Right lobe of liver (tissue), 6 donors: ENCODE data around the gene MFAP3. TPM values are rescaled to one million over a fixed set of nuclear protein-coding genes. Genes with fewer than 3 reads are reported as not detected.

Experiments
- ATAC-seq, 4 donors: fragments of 200-7000 bp; cut with Tn5 transposase; one replicate each; pipeline ENCODE4 v1.9.1; 2020; ENCODE audit warnings: mild to moderate bottlenecking in 4 of 4, moderate library complexity in 4 of 4
- DNase-seq, 3 donors: peaks; one replicate each; pipeline ENCODE4 v3.0.0-alpha.2; 2020
- H3K27ac ChIP-seq, 3 donors: fragments of 200-600 bp; one replicate each; pipeline ENCODE4 v1.8.0; 2022
- H3K27me3 ChIP-seq, 2 donors: fragments of 200-600 bp; one replicate each; pipeline ENCODE4 v1.8.0; 2022
- H3K36me3 ChIP-seq, 4 donors: fragments of 200-600 bp; sonication (generic) in 1 of 4; one replicate each; pipeline versions ENCODE4 v1.5.1 to v1.8.0; 2017 to 2022; ENCODE audit warnings: control low read depth in 1 of 4
- H3K4me1 ChIP-seq, 4 donors: fragments of 200-600 bp; sonication (generic) in 1 of 4; one replicate each; pipeline versions ENCODE4 v1.5.1 to v1.8.0; 2017 to 2022; ENCODE audit warnings: control low read depth in 1 of 4
- H3K4me3 ChIP-seq, 3 donors: fragments of 200-600 bp; one replicate each; pipeline ENCODE4 v1.8.0; 2022
- H3K9me3 ChIP-seq, 4 donors: fragments of 200-600 bp; sonication (generic) in 1 of 4; one replicate each; pipeline versions ENCODE4 v1.5.1 to v1.8.0; 2017 to 2022; ENCODE audit warnings: control low read depth in 1 of 4
- POLR2A ChIP-seq: fragments of 450-650 bp; IDR thresholded peaks from one replicate; pipeline ENCODE4 v1.6.1; 2017; ENCODE audit warnings: antibody characterized with exemption, mild to moderate bottlenecking
- WGBS: methylation state at CpG from one replicate; pipeline ENCODE4 v1.1.6; 2018; ENCODE audit warnings: low coverage, low lambda C conversion rate; ENCODE audit not compliant: insufficient coverage; ENCODE audit errors: missing lambda C conversion rate; 5-methylcytosine and 5-hydroxymethylcytosine counted together
- intact Hi-C, 2 donors: fragments of 100-400 bp; cut with DNase I; formaldehyde crosslinking; loops; one replicate each; pipeline versions ENCODE4 v1.11.2 to v1.14.1; 2022
- total RNA-seq, 6 experiments: library from RNA; depleted of rRNA in 2 of 6; stranded (reverse); fragments of >200 nt in 2 of 6; fragmentation: NEBNext Ultra II Directional in 3 of 6; extraction: Animal tissue kit (Norgen Biotek cat#: 25700) in 3 of 6; gene quantifications; one replicate each; pipeline versions ENCODE4 v1.1.0 to v1.2.4, GENCODE V29; 2016 to 2023
- TF ChIP-seq, protein P1 (sequence below), 4 donors: fragments of 200-600 bp in 3 of 4; fragments of 450-650 bp in 1 of 4; IDR thresholded peaks; one replicate each; pipeline versions ENCODE4 v1.5.1 to v1.8.0; 2016 to 2022; ENCODE audit warnings: antibody characterized with exemption in 4 of 4, mild to moderate bottlenecking in 2 of 4
- donor health status: DM: no; HTN: yes; CAD: no.
- donor health status: DM: no; HTN: no; CAD: no.
- donor health status: DM: no; HTN: no; CAD: no.
- donor health status: DM: no; HTN: yes; CAD: no.
- donor health status: DM: no; HTN: yes; CAD: no.

Gene MFAP3
- total RNA-seq, 6 experiments from 2014 or later: 14.8 to 29.8 (median 16.1) TPM

DNA sequence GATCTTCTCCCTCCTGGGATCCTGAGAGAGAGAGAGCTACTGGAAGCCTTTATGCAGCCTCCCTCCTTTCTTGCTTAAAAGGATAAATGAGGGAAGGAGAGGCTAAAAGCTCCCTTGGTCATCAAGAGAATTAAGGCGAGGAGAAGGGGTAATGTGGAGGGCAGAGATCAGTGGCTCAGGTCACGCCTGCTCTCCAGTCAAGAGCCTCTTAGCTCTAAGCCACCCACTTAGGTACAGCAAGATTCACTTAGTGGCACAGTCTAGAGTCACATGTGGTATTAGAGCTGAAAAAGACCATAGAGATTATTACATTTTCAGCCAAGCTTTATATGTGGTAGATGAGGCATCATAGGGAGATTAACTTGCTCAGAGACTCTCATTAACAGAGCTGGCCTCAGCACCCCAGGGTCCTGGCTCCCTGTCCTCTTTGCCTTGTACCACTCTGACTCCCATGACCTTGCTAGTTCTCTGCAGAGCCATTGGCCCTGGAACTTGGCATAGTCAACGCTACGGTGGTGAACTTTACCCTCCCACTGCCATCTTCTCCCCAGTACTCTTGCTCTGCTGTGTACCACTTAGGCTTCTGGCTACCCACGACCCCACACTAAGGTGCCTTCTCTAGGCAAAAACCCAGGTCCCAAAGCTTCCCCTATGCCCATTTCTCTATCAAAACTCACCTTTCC is 37.6 kb downstream of the MFAP3 start:
- WGBS: 54% methylated on average over 4 of the region's 5 CpGs
- Histone ChIP-seq H3K27me3 (no peaks in the 10 kb centered on the region), H3K27ac (no peak overlapping the region), H3K4me3 (no peak overlapping the region), H3K36me3 (no peaks in the 10 kb centered on the region), H3K9me3 (no peaks in the 10 kb centered on the region), H3K4me1 (peaks cover 0 to 29% (median 4%) of the 10 kb centered on the region in 4 donors)
- TF ChIP-seq POLR2A: no peak
- TF ChIP-seq, protein P1, sequence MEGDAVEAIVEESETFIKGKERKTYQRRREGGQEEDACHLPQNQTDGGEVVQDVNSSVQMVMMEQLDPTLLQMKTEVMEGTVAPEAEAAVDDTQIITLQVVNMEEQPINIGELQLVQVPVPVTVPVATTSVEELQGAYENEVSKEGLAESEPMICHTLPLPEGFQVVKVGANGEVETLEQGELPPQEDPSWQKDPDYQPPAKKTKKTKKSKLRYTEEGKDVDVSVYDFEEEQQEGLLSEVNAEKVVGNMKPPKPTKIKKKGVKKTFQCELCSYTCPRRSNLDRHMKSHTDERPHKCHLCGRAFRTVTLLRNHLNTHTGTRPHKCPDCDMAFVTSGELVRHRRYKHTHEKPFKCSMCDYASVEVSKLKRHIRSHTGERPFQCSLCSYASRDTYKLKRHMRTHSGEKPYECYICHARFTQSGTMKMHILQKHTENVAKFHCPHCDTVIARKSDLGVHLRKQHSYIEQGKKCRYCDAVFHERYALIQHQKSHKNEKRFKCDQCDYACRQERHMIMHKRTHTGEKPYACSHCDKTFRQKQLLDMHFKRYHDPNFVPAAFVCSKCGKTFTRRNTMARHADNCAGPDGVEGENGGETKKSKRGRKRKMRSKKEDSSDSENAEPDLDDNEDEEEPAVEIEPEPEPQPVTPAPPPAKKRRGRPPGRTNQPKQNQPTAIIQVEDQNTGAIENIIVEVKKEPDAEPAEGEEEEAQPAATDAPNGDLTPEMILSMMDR (IDR thresholded peaks at IDR 0.05): no peak
- DNase-seq: peak in 1 of 3 donors; percentile 51
- ATAC-seq: peak in 1 of 4 donors; percentile 41
- intact Hi-C loops: loop anchor here in 1 of 2 donors (10.0 kb wide), 1 partner anchor 328 kb away; no protein-coding TSS in a partner anchor

- peak; percentile 91 to 96 (median 94) for ATAC-seq
- Histone ChIP-seq H3K4me1 (peaks cover 0 to 29% (median 4%) of the 10 kb centered on the region in 4 donors), H3K36me3 (no peaks in the 10 kb centered on the region), H3K27ac (peak overlapping the region in 1 of 3 donors; percentile 10), H3K27me3 (no peaks in the 10 kb centered on the region), H3K9me3 (no peaks in the 10 kb centered on the region), H3K4me3 (no peak overlapping the region)
- DNase-seq: peak in 1 of 3 donors; percentile 74
- intact Hi-C loops: loop anchor here in 1 of 2 donors (10.0 kb wide), 1 partner anchor 327 kb away; no protein-coding TSS in a partner anchor
- 30% methylated on average over 1 of the region's 1 CpG for WGBS
- TF ChIP-seq, protein P1 (IDR thresholded peaks at IDR 0.05): no peak
- TF ChIP-seq POLR2A: no peak
Observed at GRCh38 chr5:154077696-154078095, 38.9 kb downstream of the MFAP3 start.

DNA sequence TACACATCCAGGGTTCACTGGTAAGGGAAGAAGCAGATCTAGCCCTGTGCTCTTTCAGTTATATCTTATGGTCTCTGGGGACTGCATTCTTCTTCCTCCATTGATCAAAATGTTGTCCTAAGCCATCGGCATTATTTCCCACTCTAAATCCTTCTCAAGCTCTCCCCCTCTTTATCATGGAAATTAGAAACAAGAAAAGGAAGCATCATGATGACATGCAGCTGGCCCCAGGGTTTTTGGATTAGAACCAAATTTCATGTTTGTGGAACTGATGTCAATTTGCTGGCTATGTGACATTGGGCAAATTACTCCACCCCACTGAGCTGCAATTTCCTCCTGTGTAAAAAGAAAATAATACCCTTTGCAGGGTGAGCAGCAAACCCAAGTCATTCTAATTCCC is 39.5 kb downstream of the MFAP3 start:
- no peaks in the 10 kb centered on the region for H3K9me3 ChIP-seq
- H3K36me3 ChIP-seq: no peaks in the 10 kb centered on the region
- peaks cover 0 to 29% (median 4%) of the 10 kb centered on the region in 4 donors for H3K4me1 ChIP-seq
- peak overlapping the region in 1 of 3 donors; percentile 10 for H3K27ac ChIP-seq
- no peak for TF ChIP-seq POLR2A
- TF ChIP-seq, protein P1 (IDR thresholded peaks at IDR 0.05): no peak
- H3K27me3 ChIP-seq: no peaks in the 10 kb centered on the region
- no peak overlapping the region for H3K4me3 ChIP-seq
- ATAC-seq (peak; percentile 53 to 83 (median 72)), DNase-seq (no peak)
- WGBS: 21% methylated on average over 1 of the region's 1 CpG
- intact Hi-C loops: loop anchor here in 1 of 2 donors (10.0 kb wide), 1 partner anchor 327 kb away; no protein-coding TSS in a partner anchor

DNA sequence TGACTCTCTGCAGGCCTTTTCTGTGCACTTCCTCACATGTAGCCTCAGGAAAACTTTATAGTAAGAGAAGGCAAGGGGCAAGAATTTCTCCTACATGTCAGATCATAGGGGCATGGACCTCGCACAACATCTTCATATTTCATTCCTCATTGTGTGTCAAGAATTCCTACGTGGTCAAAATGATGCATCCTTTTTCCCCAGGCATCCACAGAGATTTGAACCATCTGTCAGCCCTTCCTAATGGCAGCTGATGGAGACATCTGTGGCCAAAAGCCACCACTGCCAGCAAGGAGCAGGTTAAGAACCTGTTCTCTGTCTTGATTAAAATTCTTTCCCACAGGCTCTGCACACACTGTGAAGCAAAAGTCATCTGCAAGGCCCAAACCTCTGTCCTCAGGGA is 42.5 kb downstream of the MFAP3 start:
- WGBS: 58% methylated on average over 2 of the region's 2 CpGs
- no peak for ATAC-seq
- no peak for TF ChIP-seq POLR2A
- TF ChIP-seq, protein P1 (IDR thresholded peaks at IDR 0.05): no peak
- Histone ChIP-seq H3K4me3 (no peak overlapping the region), H3K4me1 (peaks cover 0 to 27% (median 4%) of the 10 kb centered on the region in 4 donors), H3K27ac (no peak overlapping the region), H3K36me3 (no peaks in the 10 kb centered on the region), H3K27me3 (no peaks in the 10 kb centered on the region), H3K9me3 (no peaks in the 10 kb centered on the region)
- no peak for DNase-seq
- intact Hi-C loops: loop anchor here in 1 of 2 donors (10.0 kb wide), 1 partner anchor 104 kb away; no protein-coding TSS in a partner anchor
